ENCODE measurements around the gene LSMEM2. TPM values are rescaled to one million over a fixed set of nuclear protein-coding genes. Genes with fewer than 3 reads are reported as not detected.
A peak's percentile ranks its signal among the peaks of the same experiment; 100 is the strongest.
"Not testable (repeated sequence)": the region's sequence is repeated elsewhere in the genome, so short reads cannot be mapped to it uniquely, and the experiment has no call there.

LSMEM2 gene
- polyA plus RNA-seq, 5 donors: 0.14 to 1.4 (median 0.36) TPM

GRCh38 chr3:50278123-50278879, 586 bp upstream of the LSMEM2 start:
- no peak for DNase-seq

- no peak for DNase-seq
Observed at GRCh38 chr3:50279255-50280016, 549 bp downstream of the LSMEM2 start.

- DNase-seq: not testable (repeated sequence)
Observed at GRCh38 chr3:50284121-50284520, 5.2 kb downstream of the LSMEM2 start.

- DNase-seq: no peak
Observed at GRCh38 chr3:50286322-50287227, 7.7 kb downstream of the LSMEM2 start.

- DNase-seq: no peak
Observed at GRCh38 chr3:50287262-50287661, 8.4 kb downstream of the LSMEM2 start.

- no peak for DNase-seq
Observed at GRCh38 chr3:50288387-50289007, 9.6 kb downstream of the LSMEM2 start.

- no peak for DNase-seq
Observed at GRCh38 chr3:50289130-50289529, 10.2 kb downstream of the LSMEM2 start.

GRCh38 chr3:50290161-50290641, 11.3 kb downstream of the LSMEM2 start:
- DNase-seq: no peak

GRCh38 chr3:50292159-50293078, 13.5 kb downstream of the LSMEM2 start, which contains the start of gene IFRD2:
TSS of gene IFRD2 (minus strand) at chr3:50292429. CDS start at chr3:50292274, 155 bp downstream.
- peak; percentile 94 to 95 for DNase-seq

GRCh38 chr3:50293079-50293801, 14.4 kb downstream of the LSMEM2 start:
- DNase-seq: no peak

- no peak for DNase-seq
Observed at GRCh38 chr3:50294089-50294488, 15.2 kb downstream of the LSMEM2 start.

- DNase-seq: no peak
Observed at GRCh38 chr3:50294492-50295403, 15.9 kb downstream of the LSMEM2 start.

- DNase-seq: no peak
Observed at GRCh38 chr3:50295553-50296431, 16.9 kb downstream of the LSMEM2 start.

- DNase-seq: no peak
Observed at GRCh38 chr3:50296721-50297383, 18.0 kb downstream of the LSMEM2 start.

GRCh38 chr3:50297384-50297775, 18.5 kb downstream of the LSMEM2 start:
- DNase-seq: no peak

- no peak for DNase-seq
Observed at GRCh38 chr3:50297896-50298725, 19.2 kb downstream of the LSMEM2 start.

All from right lung (tissue), 5 donors.